GM12865 (cell line): ENCODE measurements around the gene MAG.
A peak's percentile ranks its signal among the peaks of the same experiment; 100 is the strongest.

Experiments
- DNase-seq: peaks from one replicate; pipeline ENCODE4 v3.0.0; 2010; ENCODE audit warnings: low read depth
- H3K4me3 ChIP-seq: 2 replicates; pipeline ENCODE4 v1.5.1; 2011; ENCODE audit warnings: mild to moderate bottlenecking, low read depth, low read length, control low read depth
- CTCF ChIP-seq: IDR thresholded peaks from 2 replicates; pipeline ENCODE4 v1.5.1; 2011; ENCODE audit warnings: low read length, control low read depth, low read depth, inconsistent platforms; ENCODE audit not compliant: insufficient read depth; ENCODE audit errors: missing control alignments

MAG gene

DNA sequence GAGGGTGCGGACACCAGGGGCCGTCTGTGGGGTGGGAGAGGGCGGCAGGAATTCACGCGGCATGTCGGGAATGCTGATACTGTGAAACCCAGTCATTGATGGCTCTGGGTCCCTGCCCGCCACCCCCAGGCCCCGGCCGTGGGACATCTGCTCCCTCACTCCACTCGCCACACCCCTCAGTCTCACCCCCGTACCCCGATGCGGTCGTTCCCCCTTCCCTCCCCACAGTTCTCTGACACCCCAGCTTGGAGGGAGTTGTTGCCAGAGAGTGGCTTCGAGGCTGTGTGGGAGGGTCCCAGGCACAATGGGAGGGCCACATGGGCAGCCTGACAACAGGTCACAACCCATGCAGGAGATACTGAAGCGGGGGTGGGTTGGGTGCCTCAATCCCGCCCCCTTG, 1.8 kb downstream of the MAG start:
- DNase-seq = no peak
- H3K4me3 ChIP-seq = no peak overlapping the region
- TF ChIP-seq CTCF = no peak

DNA sequence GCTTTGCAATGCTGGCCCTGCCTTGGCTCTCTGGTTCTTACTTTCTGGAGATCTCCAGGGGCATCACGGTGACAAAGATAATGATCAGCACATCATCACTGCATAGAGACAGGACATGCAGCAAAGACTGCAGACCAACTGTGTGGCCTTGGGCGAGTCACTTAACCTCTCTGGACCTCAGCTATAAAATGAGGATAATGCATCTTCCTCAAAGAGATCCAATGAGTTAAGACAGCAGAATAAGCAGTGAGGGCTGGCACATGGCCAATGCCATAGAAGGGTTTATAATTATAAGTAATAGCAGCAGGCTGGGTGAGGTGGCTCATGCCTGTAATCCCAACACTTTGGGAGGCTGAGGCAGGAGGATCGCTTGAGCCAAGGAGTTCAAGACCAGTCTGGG, 2.4 kb downstream of the MAG start:
- no peak for DNase-seq
- TF ChIP-seq CTCF = no peak
- H3K4me3 ChIP-seq = no peak overlapping the region

DNA sequence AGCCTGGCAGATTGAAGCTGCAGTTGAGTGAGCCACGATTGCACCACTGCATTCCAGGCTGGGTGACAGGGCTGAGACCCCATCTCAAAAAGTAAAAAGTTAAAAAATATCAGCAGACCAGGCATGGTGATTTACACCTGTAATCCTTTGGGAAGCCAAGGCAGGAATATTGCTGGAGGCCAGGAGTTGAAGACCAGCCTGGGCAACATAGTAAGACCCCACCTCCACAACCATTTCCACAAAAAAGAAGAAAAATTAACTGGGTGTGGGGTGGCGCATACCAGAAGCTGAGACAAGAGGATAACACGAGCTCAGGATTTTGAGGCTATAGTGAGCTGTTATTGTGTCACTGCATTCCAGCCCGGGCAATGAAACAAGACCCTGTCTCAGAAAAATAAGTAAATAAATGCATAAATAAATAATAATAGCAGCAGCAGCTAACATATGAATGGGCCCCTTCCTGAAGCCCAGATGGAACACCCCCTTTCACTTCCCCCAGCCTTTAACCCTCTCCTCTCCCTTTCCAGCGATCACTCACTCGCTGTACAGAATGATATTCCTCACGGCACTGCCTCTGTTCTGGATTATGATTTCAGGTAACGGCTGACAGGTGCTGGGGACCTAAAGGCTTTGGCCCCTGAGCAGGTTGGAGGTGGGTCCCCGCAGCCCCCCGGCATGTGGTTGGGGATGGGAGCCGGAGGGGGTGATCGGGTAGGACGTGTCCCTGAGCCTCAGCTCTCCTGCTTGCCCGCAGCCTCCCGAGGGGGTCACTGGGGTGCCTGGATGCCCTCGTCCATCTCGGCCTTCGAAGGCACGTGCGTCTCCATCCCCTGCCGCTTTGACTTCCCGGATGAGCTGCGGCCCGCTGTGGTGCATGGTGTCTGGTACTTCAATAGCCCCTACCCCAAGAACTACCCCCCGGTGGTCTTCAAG, 3.2 kb downstream of the MAG start:
- no peak for TF ChIP-seq CTCF
- no peak for DNase-seq
- H3K4me3 ChIP-seq = no peak overlapping the region

GRCh38 chr19:35295792-35296462, 4.0 kb downstream of the MAG start:
- no peak overlapping the region for H3K4me3 ChIP-seq
- DNase-seq = peak; percentile 62

DNA sequence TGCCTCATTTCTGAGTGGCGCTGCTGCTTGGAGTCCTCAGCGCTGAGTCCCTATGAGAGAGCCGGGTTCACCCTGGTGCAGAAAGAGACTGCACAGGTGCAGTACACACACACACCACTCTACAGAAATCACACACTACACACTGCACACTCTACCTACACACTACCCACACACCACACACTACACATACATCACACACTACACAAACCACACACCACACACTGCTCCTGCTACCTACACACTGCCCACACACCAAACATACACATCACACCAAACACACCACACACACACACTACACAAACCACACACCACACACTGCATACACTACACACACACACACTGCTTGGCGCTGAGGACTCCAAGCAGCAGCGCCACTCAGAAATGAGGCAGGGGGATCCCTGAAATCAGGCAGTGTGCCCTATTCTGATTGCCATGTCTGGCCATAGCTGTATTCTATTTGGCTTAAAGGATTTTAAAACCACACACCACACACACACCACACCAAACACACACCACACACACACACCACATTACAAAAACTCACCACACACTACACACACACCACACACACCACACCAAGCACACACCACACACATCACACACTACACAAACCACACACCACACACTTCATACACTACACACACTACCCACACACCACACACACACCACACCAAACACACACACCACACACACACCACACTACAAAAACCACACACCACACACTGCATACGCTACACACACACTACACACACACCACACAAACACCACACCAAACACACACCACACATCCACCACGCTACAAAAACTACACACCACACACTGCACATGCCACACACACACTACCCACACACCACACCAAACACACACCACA, 4.9 kb downstream of the MAG start:
- H3K4me3 ChIP-seq = no peak overlapping the region
- DNase-seq = no peak
- TF ChIP-seq CTCF = no peak

More at GRCh38 chr19:35295792-35296462, 4.0 kb downstream of the MAG start:
- no peak for TF ChIP-seq CTCF

GRCh38 chr19:35297515-35297848, 5.5 kb downstream of the MAG start:
- DNase-seq = no peak
- TF ChIP-seq CTCF = no peak
- no peak overlapping the region for H3K4me3 ChIP-seq
